Vagina (tissue), 2 donors: ENCODE results near the gene PAIP2B.

ENCODE experiments used
- CTCF ChIP-seq, 3 experiments: fragments of 450-650 bp in 2 of 3; fragments of 200-600 bp in 1 of 3; sonication (generic) in 1 of 3; IDR thresholded peaks; one replicate each; pipeline ENCODE4 v1.5.1; 2017 to 2019; ENCODE audit warnings: antibody characterized with exemption in 3 of 3, mild to moderate bottlenecking in 2 of 3, moderate library complexity in 2 of 3
- POLR2A ChIP-seq, 2 donors: fragments of 450-650 bp; IDR thresholded peaks; one replicate each; pipeline ENCODE4 v1.6.1; 2017; ENCODE audit warnings: antibody characterized with exemption in 2 of 2, mild to moderate bottlenecking in 2 of 2, moderate library complexity in 2 of 2
- POLR2AphosphoS5 ChIP-seq, 2 donors: sonication (generic); formaldehyde crosslinking; IDR thresholded peaks; one replicate each; pipeline ENCODE4 v1.9.0; 2017; ENCODE audit warnings: antibody characterized with exemption in 2 of 2, mild to moderate bottlenecking in 2 of 2, low read depth in 1 of 2; ENCODE audit not compliant: insufficient read depth in 1 of 2

GRCh38 chr2:71173096-71173495 is 53.8 kb downstream of the PAIP2B start:
- no peak for TF ChIP-seq CTCF (IDR thresholded peaks at IDR 0.05)
- TF ChIP-seq POLR2A (IDR thresholded peaks at IDR 0.05), result no peak
- no peak for TF ChIP-seq POLR2AphosphoS5 (IDR thresholded peaks at IDR 0.05; ENCODE audit: insufficient read depth in 1 of 2, low read depth in 1 of 2)
